K562 (cell line): Measurements from ENCODE around the gene DENND5B. TPM values are rescaled to one million over a fixed set of nuclear protein-coding genes. Genes with fewer than 3 reads are reported as not detected.

Source experiments
- ATAC-seq: fragments of 200-7000 bp; cut with Tn5 transposase; 3 replicates; pipeline ENCODE4 v1.9.1; 2020; ENCODE audit warnings: moderate library complexity
- BruUV-seq: library from RNA; stranded (reverse); fragments of 400-500 nt; replicated peaks from 2 replicates; lab custom pipeline; 2021; lab: Mats Ljungman, UMichigan
- CTCF ChIA-PET: fragments of 300-600 bp; formaldehyde crosslinking; extraction: SDS; loops from one replicate; lab custom pipeline; 2021; ENCODE audit warnings: low intra/inter-chr PET ratio; lab: Yijun Ruan, JAX
- POLR2A ChIA-PET: fragments of 300-600, 350-650 bp; sonication (Branson Sonifier 250); formaldehyde crosslinking; extraction: SDS; loops from one replicate; lab custom pipeline; 2021; ENCODE audit warnings: antibody characterized with exemption, inconsistent platforms; lab: Yijun Ruan, JAX
- DNase-seq, 4 experiments: peaks; one replicate each; pipeline versions ENCODE4 v3.0.0 to v3.0.0-alpha.2; 2011 to 2018; ENCODE audit warnings: low spot score in 3 of 4, mixed read lengths in 3 of 4; ENCODE audit errors: extremely low read depth in 1 of 4
- FAIRE-seq: peaks from 2 replicates; lab custom pipeline; 2011; peaks lifted over from hg19 to GRCh38; lab: Jason Lieb, UNC
- H2AFZ ChIP-seq: 2 replicates; pipeline ENCODE4 v1.6.0; 2011; ENCODE audit warnings: low read depth, low read length, control low read depth, inconsistent platforms
- H3K27ac ChIP-seq: fragments of 200-600 bp; 3 replicates; pipeline ENCODE4 v1.8.0; 2011; ENCODE audit warnings: low read depth, mild to moderate bottlenecking, control low read depth, inconsistent platforms, low read length, moderate library complexity, mixed read lengths; ENCODE audit errors: extremely low read depth
- H3K27me3 ChIP-seq, 2 experiments: fragments of 300-600 bp in 1 of 2; 2 replicates in 1 of 2; 3 replicates in 1 of 2; pipeline versions ENCODE4 v1.6.0 to v1.8.0; 2011; ENCODE audit warnings: inconsistent platforms in 2 of 2, low read length in 2 of 2, mild to moderate bottlenecking in 1 of 2, mixed read lengths in 1 of 2, moderate library complexity in 1 of 2; ENCODE audit not compliant: control insufficient read depth in 2 of 2, insufficient read depth in 2 of 2
- H3K36me3 ChIP-seq: fragments of 300-600 bp; 3 replicates; pipeline ENCODE4 v1.8.0; 2011; ENCODE audit warnings: mild to moderate bottlenecking, low read length, inconsistent platforms; ENCODE audit not compliant: control insufficient read depth, insufficient read depth
- H3K4me1 ChIP-seq, 2 experiments: fragments of 200-600 bp in 1 of 2; replicated peaks in 1 of 2; 2 replicates in 1 of 2; 3 replicates in 1 of 2; pipeline versions ENCODE4 v1.5.1 to v1.8.0; 2011; ENCODE audit warnings: inconsistent platforms in 2 of 2, low read length in 2 of 2, mild to moderate bottlenecking in 1 of 2, mixed read lengths in 1 of 2, moderate library complexity in 1 of 2; ENCODE audit not compliant: control insufficient read depth in 2 of 2, insufficient read depth in 2 of 2
- H3K4me2 ChIP-seq: 2 replicates; pipeline ENCODE4 v1.6.1; 2011; ENCODE audit warnings: low read length, control low read depth, inconsistent platforms, mixed read lengths; ENCODE audit not compliant: insufficient read depth
- H3K4me3 ChIP-seq: fragments of 200-600 bp; sonication (generic), shearing (Covaris generic); 2 replicates; pipeline ENCODE4 v1.5.1; 2016; ENCODE audit warnings: control low read depth, inconsistent platforms
- H3K79me2 ChIP-seq: fragments of 200-600 bp; 3 replicates; pipeline ENCODE4 v1.8.0; 2011; ENCODE audit warnings: low read length, inconsistent platforms; ENCODE audit not compliant: control insufficient read depth, insufficient read depth
- H3K9ac ChIP-seq, 2 experiments: 2 replicates each; pipeline versions ENCODE4 v1.6.0 to v1.6.1; 2011; ENCODE audit warnings: low read depth in 2 of 2, low read length in 2 of 2, control low read depth in 1 of 2, inconsistent platforms in 1 of 2, mild to moderate bottlenecking in 1 of 2, mixed read lengths in 1 of 2; ENCODE audit not compliant: insufficient read depth in 1 of 2
- H3K9me1 ChIP-seq: one replicate; pipeline ENCODE4 v1.6.0; 2011; ENCODE audit warnings: inconsistent platforms, mild to moderate bottlenecking, low read length, moderate library complexity; ENCODE audit not compliant: control insufficient read depth, insufficient read depth
- H3K9me3 ChIP-seq: replicated peaks from 2 replicates; pipeline ENCODE4 v1.5.1; 2011; ENCODE audit warnings: low read depth, low read length, inconsistent platforms; ENCODE audit not compliant: control insufficient read depth, insufficient read depth
- H4K20me1 ChIP-seq: replicated peaks from 2 replicates; pipeline ENCODE4 v1.6.1; 2011; ENCODE audit warnings: low read length, inconsistent platforms, mixed read lengths; ENCODE audit not compliant: control insufficient read depth, insufficient read depth
- ETV1 ChIP-seq: fragments of 450-650 bp; conservative IDR thresholded peaks from 2 replicates; pipeline ENCODE4 v1.6.1; 2016; ENCODE audit warnings: missing genetic modification characterization, control low read depth, low read depth, missing compliant biosample characterization
- KAT8 ChIP-seq: fragments of 450-650 bp; IDR thresholded peaks from 2 replicates; pipeline ENCODE4 v1.6.1; 2016; ENCODE audit warnings: low read depth, mild to moderate bottlenecking
- PTBP1 ChIP-seq: fragments of 200-400 bp; formaldehyde crosslinking; IDR thresholded peaks from 2 replicates; pipeline ENCODE4 v1.6.1; 2017; ENCODE audit warnings: low read depth, low read length
- SMAD1 ChIP-seq: fragments of 150-350 bp; IDR thresholded peaks from 2 replicates; pipeline ENCODE4 v1.6.1; 2014; ENCODE audit warnings: low read length, low read depth; ENCODE audit not compliant: partially characterized antibody
- SRSF3 ChIP-seq: fragments of 200-400 bp; formaldehyde crosslinking; IDR thresholded peaks from 2 replicates; pipeline ENCODE4 v1.6.1; 2016; ENCODE audit warnings: mild to moderate bottlenecking, low read length, moderate library complexity; ENCODE audit not compliant: insufficient read depth
- TCF3 ChIP-seq: sonication (generic); formaldehyde crosslinking; IDR thresholded peaks from 2 replicates; pipeline ENCODE4 v1.4.0; 2020; ENCODE audit warnings: mild to moderate bottlenecking, missing genetic modification reagents
- ZNF133 ChIP-seq: fragments of 250-450 bp; sonication (Bioruptor Pico); IDR thresholded peaks from 2 replicates; pipeline ENCODE4 v1.4.0; 2020; ENCODE audit warnings: mild to moderate bottlenecking
- WGBS: fragments of 100-300 bp; shearing (Covaris generic); methylation state at CpG from one replicate; pipeline ENCODE4 v1.1.6; 2016; ENCODE audit warnings: low coverage, mixed read lengths; ENCODE audit not compliant: insufficient coverage; ENCODE audit errors: missing lambda C conversion rate; 5-methylcytosine and 5-hydroxymethylcytosine counted together
- in situ Hi-C: fragments of 300-500 bp; cut with MboI; formaldehyde crosslinking; loops from 4 replicates; pipeline ENCODE4 v1.15.0; 2018; ENCODE audit warnings: inconsistent platforms, mixed read lengths
- intact Hi-C: fragments of 100-400 bp; cut with micrococcal nuclease; formaldehyde crosslinking; loops from 2 replicates; pipeline ENCODE4 v1.14.2; 2022
- polyA plus RNA-seq, 8 experiments: library from polyadenylated mRNA; depleted of rRNA in 4 of 8; stranded (reverse) in 5 of 8; unstranded in 3 of 8; fragments of >200 nt; fragmentation: Nextera tagmentation in 2 of 8; fragmentation: Illumina TruSeq in 1 of 8; extraction: Ambion mirVana in 2 of 8; extraction: Trizol in 1 of 8; gene quantifications; 2 replicates each; pipeline versions ENCODE4 v1.2.1 to v1.2.3, GENCODE V29; 2011 to 2014; ENCODE audit warnings: inconsistent platforms in 1 of 8, missing spikeins in 1 of 8
- total RNA-seq, 7 experiments: library from RNA; depleted of rRNA in 6 of 7; stranded (reverse); fragments of >200 nt in 6 of 7; fragmentation: Illumina TruSeq in 2 of 7; extraction: Trizol in 2 of 7; gene quantifications; 2 replicates each; pipeline versions ENCODE4 v1.2.1 to v1.2.3, GENCODE V29; 2011 to 2021; ENCODE audit warnings: low replicate concordance in 1 of 7
- TF ChIP-seq, protein P1 (sequence below): IDR thresholded peaks from 3 replicates; pipeline ENCODE4 v1.6.1; 2011; ENCODE audit warnings: borderline replicate concordance, mild to moderate bottlenecking, moderate library complexity; ENCODE audit not compliant: insufficient read length; ENCODE audit errors: extremely low read depth

DENND5B gene
- total and polyA plus RNA-seq, 9 of the 15 experiments (the other 6 are each of a cell fraction or from before 2014, with no cell fraction given), result 0.99 to 6.0 (median 3.6) TPM

DNA sequence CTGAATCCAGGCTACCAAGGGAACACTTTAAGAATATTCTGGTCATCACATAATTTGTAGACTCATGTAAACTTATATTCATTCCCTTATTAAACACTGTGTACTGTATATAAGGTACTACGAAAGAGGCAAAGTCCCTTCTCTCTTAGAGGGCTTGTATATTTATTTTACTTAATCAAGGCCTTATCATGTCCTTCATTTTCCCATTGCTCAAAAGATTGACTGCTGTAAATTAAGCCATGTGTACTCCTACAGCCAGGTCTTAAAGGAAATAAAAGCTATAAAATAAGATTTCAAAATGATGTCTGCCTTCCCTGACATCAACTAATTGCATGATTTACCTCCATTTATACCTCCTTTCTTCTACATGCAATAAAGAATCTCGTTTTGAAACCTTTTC lies 5.0 kb downstream of the DENND5B start:
- no peak for ATAC-seq

DNA sequence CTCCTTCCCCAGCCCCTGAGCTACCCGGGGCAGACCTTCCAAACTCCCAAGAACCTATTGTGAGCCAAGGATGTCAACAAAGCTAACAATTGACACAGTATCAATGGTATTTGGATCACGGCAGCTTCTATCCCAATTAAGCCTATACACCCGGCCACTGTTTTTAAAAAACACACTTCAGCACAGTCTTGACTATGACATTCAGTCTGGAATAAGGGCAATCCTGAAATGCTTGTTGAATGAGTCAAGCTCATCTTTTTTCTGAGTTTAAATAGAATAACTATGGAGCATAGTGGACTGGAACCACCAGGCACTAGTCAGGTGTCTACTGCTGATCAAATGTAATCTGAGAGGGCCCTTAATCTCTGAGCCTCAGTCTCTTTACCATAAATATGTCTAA lies 5.7 kb downstream of the DENND5B start:
- Histone ChIP-seq H3K27ac (no peak overlapping the region; the same call in 2 of the 3 replicates), H3K79me2 (no peaks in the 10 kb centered on the region), H3K4me1 (peaks cover 0 to 8% of the 10 kb centered on the region in 2 experiments; a peak in 3 of 5 replicates), H3K4me3 (no peak overlapping the region), H3K4me2 (no peak overlapping the region; the same call in 1 of the 2 replicates), H3K9me3 (no peaks in the 10 kb centered on the region), H2AFZ (0 out of 2 replicates have a peak overlapping the region, but pooled peaks have one; percentile 10), H3K9ac (peak overlapping the region in 1 of 2 experiments; percentile 14; a peak in 1 of 4 replicates), H3K27me3 (peaks cover 8 to 12% of the 10 kb centered on the region in 2 experiments; a peak in 3 of 5 replicates), H4K20me1 (no peaks in the 10 kb centered on the region), H3K36me3 (no peaks in the 10 kb centered on the region), H3K9me1 (no peaks in the 10 kb centered on the region)
- ChIA-PET CTCF (no interaction called here), POLR2A (interaction anchor here (1.0 to 1.6 kb wide), 2 partner anchors 11 to 16 kb away, joined by 3 to 6 read pairs; no protein-coding TSS in a partner anchor)
- FAIRE-seq (no peak), ATAC-seq (no peak), DNase-seq (no peak)
- 5% methylated on average over 3 of the region's 3 CpGs for WGBS
- intact Hi-C loops, result no loop called here
- TF ChIP-seq, protein P1, sequence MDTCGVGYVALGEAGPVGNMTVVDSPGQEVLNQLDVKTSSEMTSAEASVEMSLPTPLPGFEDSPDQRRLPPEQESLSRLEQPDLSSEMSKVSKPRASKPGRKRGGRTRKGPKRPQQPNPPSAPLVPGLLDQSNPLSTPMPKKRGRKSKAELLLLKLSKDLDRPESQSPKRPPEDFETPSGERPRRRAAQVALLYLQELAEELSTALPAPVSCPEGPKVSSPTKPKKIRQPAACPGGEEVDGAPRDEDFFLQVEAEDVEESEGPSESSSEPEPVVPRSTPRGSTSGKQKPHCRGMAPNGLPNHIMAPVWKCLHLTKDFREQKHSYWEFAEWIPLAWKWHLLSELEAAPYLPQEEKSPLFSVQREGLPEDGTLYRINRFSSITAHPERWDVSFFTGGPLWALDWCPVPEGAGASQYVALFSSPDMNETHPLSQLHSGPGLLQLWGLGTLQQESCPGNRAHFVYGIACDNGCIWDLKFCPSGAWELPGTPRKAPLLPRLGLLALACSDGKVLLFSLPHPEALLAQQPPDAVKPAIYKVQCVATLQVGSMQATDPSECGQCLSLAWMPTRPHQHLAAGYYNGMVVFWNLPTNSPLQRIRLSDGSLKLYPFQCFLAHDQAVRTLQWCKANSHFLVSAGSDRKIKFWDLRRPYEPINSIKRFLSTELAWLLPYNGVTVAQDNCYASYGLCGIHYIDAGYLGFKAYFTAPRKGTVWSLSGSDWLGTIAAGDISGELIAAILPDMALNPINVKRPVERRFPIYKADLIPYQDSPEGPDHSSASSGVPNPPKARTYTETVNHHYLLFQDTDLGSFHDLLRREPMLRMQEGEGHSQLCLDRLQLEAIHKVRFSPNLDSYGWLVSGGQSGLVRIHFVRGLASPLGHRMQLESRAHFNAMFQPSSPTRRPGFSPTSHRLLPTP, result no peak
- peak; percentile 50; the same call in 1 of the 2 replicates for TF ChIP-seq TCF3 (CRISPR knock-in tag)
- TF ChIP-seq SMAD1, result no peak
- BruUV-seq, result no TSS peak
- in situ Hi-C loops, result no loop called here

More for the DNA sequence above, 5.0 kb downstream of the DENND5B start:
- Histone ChIP-seq H3K4me2 (no peak overlapping the region), H4K20me1 (no peaks in the 10 kb centered on the region), H2AFZ (no peak overlapping the region), H3K9me3 (no peaks in the 10 kb centered on the region), H3K4me1 (peaks cover 0 to 14% of the 10 kb centered on the region in 2 experiments; a peak in 3 of 5 replicates), H3K4me3 (no peak overlapping the region), H3K9ac (no peak overlapping the region), H3K79me2 (no peaks in the 10 kb centered on the region), H3K36me3 (no peaks in the 10 kb centered on the region), H3K27me3 (peaks cover 8 to 12% of the 10 kb centered on the region in 2 experiments; a peak in 2 of 5 replicates), H3K9me1 (no peaks in the 10 kb centered on the region), H3K27ac (no peak overlapping the region)
- CTCF ChIA-PET, result no interaction called here
- FAIRE-seq, result no peak
- no peak for TF ChIP-seq ETV1
- no peak for TF ChIP-seq PTBP1
- TF ChIP-seq KAT8, result no peak
- TF ChIP-seq ZNF133, result no peak
- no peak for TF ChIP-seq SRSF3
- in situ Hi-C loops, result no loop called here
- intact Hi-C loops, result no loop called here
- no TSS peak for BruUV-seq
- POLR2A ChIA-PET, result no interaction called here
- DNase-seq, result no peak
- 6% methylated on average over 2 of the region's 2 CpGs for WGBS
